Colonic mucosa (tissue), 4 donors: ENCODE measurements around the gene MYO7A. TPM values are rescaled to one million over a fixed set of nuclear protein-coding genes. Genes with fewer than 3 reads are reported as not detected.

Experiments
- DNase-seq: peaks from one replicate; pipeline ENCODE4 v3.0.0-alpha.2; 2020
- H3K27ac ChIP-seq: fragments of 200-600 bp; one replicate; pipeline ENCODE4 v1.8.0; 2021
- H3K27me3 ChIP-seq: fragments of 200-600 bp; one replicate; pipeline ENCODE4 v1.8.0; 2021
- H3K36me3 ChIP-seq: fragments of 200-600 bp; one replicate; pipeline ENCODE4 v1.8.0; 2021
- H3K4me1 ChIP-seq: fragments of 200-600 bp; one replicate; pipeline ENCODE4 v1.8.0; 2021; ENCODE audit warnings: mild to moderate bottlenecking
- H3K4me3 ChIP-seq: fragments of 200-600 bp; one replicate; pipeline ENCODE4 v1.8.0; 2021
- H3K9ac ChIP-seq, 2 donors: one replicate each; pipeline ENCODE4 v1.7.0; 2013; ENCODE audit warnings: control low read depth in 2 of 2, low read depth in 2 of 2, low read length in 2 of 2
- H3K9me3 ChIP-seq: fragments of 200-600 bp; one replicate; pipeline ENCODE4 v1.8.0; 2021
- CTCF ChIP-seq: fragments of 200-600 bp; IDR thresholded peaks from one replicate; pipeline ENCODE4 v1.8.0; 2022; ENCODE audit warnings: antibody characterized with exemption, mild to moderate bottlenecking
- intact Hi-C: fragments of 100-400 bp; cut with DNase I; formaldehyde crosslinking; loops from one replicate; pipeline ENCODE4 v1.14.1; 2022
- total RNA-seq, 2 donors: library from RNA; stranded (reverse); fragmentation: NEBNext Ultra II Directional in 1 of 2; extraction: Animal tissue kit (Norgen Biotek cat#: 25700) in 1 of 2; gene quantifications; one replicate each; pipeline ENCODE4 v1.2.1, GENCODE V29; 2021
- donor health status: healthy.
- donor health status: DM: no; HTN: no; CAD: no.
- donor health status: DM: no; HTN: no; CAD: no.

MYO7A gene
- total RNA-seq, 2 donors from 2014 or later, result 3.8 to 4.1 TPM

GRCh38 chr11:77190331-77191075, 62.5 kb downstream of the MYO7A start:
- Histone ChIP-seq H3K4me3 (no peak overlapping the region), H3K9ac (no peak overlapping the region), H3K9me3 (no peaks in the 10 kb centered on the region), H3K27ac (no peak overlapping the region), H3K36me3 (no peaks in the 10 kb centered on the region), H3K4me1 (peaks cover 9% of the 10 kb centered on the region), H3K27me3 (no peaks in the 10 kb centered on the region)
- no peak for DNase-seq
- intact Hi-C loops, result loop anchor here (5.0 kb wide), 1 partner anchor 432 kb away; no protein-coding TSS in a partner anchor
- no peak for TF ChIP-seq CTCF

GRCh38 chr11:77191429-77191822, 63.4 kb downstream of the MYO7A start:
- Histone ChIP-seq H3K9me3 (no peaks in the 10 kb centered on the region), H3K9ac (peak overlapping the region in 1 of 2 donors; percentile 48), H3K4me1 (peaks cover 9% of the 10 kb centered on the region), H3K27ac (no peak overlapping the region), H3K4me3 (peak overlapping the region; percentile 25), H3K36me3 (no peaks in the 10 kb centered on the region), H3K27me3 (no peaks in the 10 kb centered on the region)
- intact Hi-C loops, result loop anchor here (5.0 kb wide), 1 partner anchor 431 kb away; no protein-coding TSS in a partner anchor
- TF ChIP-seq CTCF, result no peak
- DNase-seq, result no peak

GRCh38 chr11:77191823-77192495, 63.9 kb downstream of the MYO7A start:
- peak; percentile 91 for DNase-seq
- intact Hi-C loops, result loop anchor here (5.0 kb wide), 1 partner anchor 430 kb away; no protein-coding TSS in a partner anchor
- H3K36me3 ChIP-seq, result no peaks in the 10 kb centered on the region
- no peaks in the 10 kb centered on the region for H3K27me3 ChIP-seq
- peak; percentile 71 for TF ChIP-seq CTCF
- no peaks in the 10 kb centered on the region for H3K9me3 ChIP-seq
- H3K4me1 ChIP-seq, result peaks cover 9% of the 10 kb centered on the region
- H3K27ac ChIP-seq, result no peak overlapping the region
- peak overlapping the region; percentile 25 for H3K4me3 ChIP-seq
- peak overlapping the region; percentile 45 to 48 for H3K9ac ChIP-seq

DNA sequence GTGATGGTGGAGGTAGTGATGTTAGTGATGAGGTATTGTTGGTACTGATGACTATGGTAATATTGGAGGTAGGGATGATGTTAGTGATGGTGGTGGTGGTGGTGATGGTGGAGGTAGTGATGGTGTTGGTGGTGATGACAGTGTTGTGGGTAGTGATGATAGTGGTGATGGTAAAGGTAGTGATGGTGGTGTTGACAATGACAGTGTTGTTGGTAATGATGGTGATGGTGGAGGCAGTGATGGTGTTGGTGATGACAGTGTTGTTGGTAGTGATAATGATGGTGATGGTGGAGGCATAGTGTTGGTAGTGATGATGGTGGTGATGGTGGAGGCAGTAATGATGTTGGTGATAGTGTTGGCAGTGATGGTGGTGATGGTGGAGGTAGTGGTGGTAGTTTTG, 65.1 kb downstream of the MYO7A start:
- H3K9me3 ChIP-seq, result no peaks in the 10 kb centered on the region
- no peak overlapping the region for H3K9ac ChIP-seq
- no peaks in the 10 kb centered on the region for H3K27me3 ChIP-seq
- no peak overlapping the region for H3K27ac ChIP-seq
- no peak for TF ChIP-seq CTCF
- intact Hi-C loops, result loop anchor here (5.0 kb wide), 1 partner anchor 429 kb away; no protein-coding TSS in a partner anchor
- no peak for DNase-seq
- no peak overlapping the region for H3K4me3 ChIP-seq
- H3K4me1 ChIP-seq, result peaks cover under 1% of the 10 kb centered on the region
- H3K36me3 ChIP-seq, result no peaks in the 10 kb centered on the region

DNA sequence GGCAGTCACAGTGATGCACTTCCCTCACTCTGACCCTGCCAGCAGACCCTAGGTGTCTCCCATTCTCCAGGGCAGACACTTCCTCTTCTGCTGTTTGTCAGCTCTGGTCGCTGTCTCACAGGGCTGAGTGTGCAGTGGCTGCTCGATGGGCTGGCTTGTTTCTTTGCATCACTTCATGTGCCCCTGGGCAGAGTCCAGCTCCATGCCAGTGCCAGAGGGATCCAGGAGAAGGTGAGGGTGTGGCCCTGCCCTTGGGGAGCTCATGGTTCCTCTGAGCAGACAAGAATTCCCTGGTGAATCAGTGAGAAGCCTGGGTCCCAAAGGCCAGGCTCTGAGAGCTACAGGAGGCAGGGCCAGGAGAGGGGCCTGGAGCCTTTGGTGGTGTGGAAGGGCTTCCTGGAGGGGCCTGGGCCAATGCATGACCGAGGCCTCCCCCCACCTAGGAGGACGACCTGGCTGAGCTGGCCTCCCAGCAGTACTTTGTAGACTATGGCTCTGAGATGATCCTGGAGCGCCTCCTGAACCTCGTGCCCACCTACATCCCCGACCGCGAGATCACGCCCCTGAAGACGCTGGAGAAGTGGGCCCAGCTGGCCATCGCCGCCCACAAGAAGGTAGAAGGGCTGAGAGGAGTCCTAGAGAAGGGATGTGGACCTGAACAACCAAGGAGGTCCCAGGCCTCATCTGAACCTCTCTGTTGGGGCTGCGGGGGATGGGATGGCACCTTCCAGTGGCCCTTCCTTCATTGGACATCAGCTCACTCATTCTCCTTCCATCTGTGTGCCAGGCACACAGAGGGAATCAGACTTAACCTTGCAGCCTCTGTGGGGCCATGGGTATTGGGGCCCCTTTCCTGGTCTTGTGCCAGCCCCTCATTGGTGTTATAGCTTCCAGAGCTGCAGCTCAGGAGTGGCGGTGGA, 66.1 kb downstream of the MYO7A start:
- intact Hi-C loops, result loop anchor here (2.0 to 5.0 kb wide), 2 partner anchors 355 to 428 kb away; no protein-coding TSS in a partner anchor
- H3K9me3 ChIP-seq, result no peaks in the 10 kb centered on the region
- no peaks in the 10 kb centered on the region for H3K27me3 ChIP-seq
- no peak for DNase-seq
- TF ChIP-seq CTCF, result no peak
- H3K27ac ChIP-seq, result no peak overlapping the region
- no peaks in the 10 kb centered on the region for H3K4me1 ChIP-seq
- no peak overlapping the region for H3K9ac ChIP-seq
- H3K4me3 ChIP-seq, result no peak overlapping the region
- H3K36me3 ChIP-seq, result no peaks in the 10 kb centered on the region
